Activated CD8-positive, alpha-beta T cell treated with anti-CD3 and anti-CD28 coated beads for 36 hours (primary cell): ENCODE measurements around the gene STAC. TPM values are rescaled to one million over a fixed set of nuclear protein-coding genes. Genes with fewer than 3 reads are reported as not detected.

Source experiments
- ATAC-seq: fragments of 200-7000 bp; cut with Tn5 transposase; one replicate; pipeline ENCODE4 v1.10.0; 2021; ENCODE audit warnings: mild to moderate bottlenecking, moderate library complexity
- CTCF ChIA-PET: fragments of 350-600 bp; sonication (Branson Sonifier 250); formaldehyde crosslinking; loops from one replicate; lab custom pipeline; 2021; ENCODE audit warnings: antibody characterized with exemption; lab: Charles Lee
- POLR2A ChIA-PET: fragments of 350-600 bp; sonication (Branson Sonifier 250); formaldehyde crosslinking; loops from one replicate; lab custom pipeline; 2021; ENCODE audit warnings: antibody characterized with exemption; lab: Charles Lee
- DNase-seq: peaks from one replicate; pipeline ENCODE4 v3.0.0-alpha.2; 2020
- H3K27ac Mint-ChIP-seq: one replicate; pipeline ENCODE4 v1.8.0; 2021; ENCODE audit warnings: mild to moderate bottlenecking, mixed read lengths
- H3K27me3 Mint-ChIP-seq: one replicate; pipeline ENCODE4 v1.8.0; 2021; ENCODE audit warnings: mixed read lengths
- H3K36me3 Mint-ChIP-seq: one replicate; pipeline ENCODE4 v1.8.0; 2021; ENCODE audit warnings: low read depth, mixed read lengths
- H3K4me1 Mint-ChIP-seq: one replicate; pipeline ENCODE4 v1.8.0; 2021; ENCODE audit warnings: low read depth, mixed read lengths
- H3K4me3 Mint-ChIP-seq: one replicate; pipeline ENCODE4 v1.8.0; 2021; ENCODE audit warnings: mild to moderate bottlenecking, moderate library complexity, mixed read lengths
- H3K9me3 Mint-ChIP-seq: one replicate; pipeline ENCODE4 v1.8.0; 2021; ENCODE audit warnings: mixed read lengths
- CTCF ChIP-seq: fragments of 200-600 bp; IDR thresholded peaks from one replicate; pipeline ENCODE4 v1.8.0; 2022; ENCODE audit warnings: antibody characterized with exemption, mild to moderate bottlenecking
- intact Hi-C: fragments of 100-400 bp; cut with micrococcal nuclease; formaldehyde crosslinking; loops from one replicate; pipeline ENCODE4 v1.10.0; 2022
- total RNA-seq, 2 experiments: library from RNA; stranded (reverse); gene quantifications; one replicate each; pipeline ENCODE4 v1.2.3, GENCODE V29; 2021

Gene STAC
- total RNA-seq, 2 experiments from 2014 or later: not detected

- ChIA-PET CTCF (no interaction called here), POLR2A (no interaction called here)
- no peak for TF ChIP-seq CTCF
- no peak overlapping the region for H3K27ac Mint-ChIP-seq
- ATAC-seq (no peak), DNase-seq (no peak)
- no peaks in the 10 kb centered on the region for H3K9me3 Mint-ChIP-seq
- intact Hi-C loops: no loop called here
- no peaks in the 10 kb centered on the region for H3K4me1 Mint-ChIP-seq
- H3K27me3 Mint-ChIP-seq: no peaks in the 10 kb centered on the region
- H3K4me3 Mint-ChIP-seq: no peak overlapping the region
- H3K36me3 Mint-ChIP-seq: no peaks in the 10 kb centered on the region
Measured at GRCh38 chr3:36408146-36408545, 27.8 kb downstream of the STAC start.

- intact Hi-C loops: no loop called here
- TF ChIP-seq CTCF: no peak
- POLR2A ChIA-PET: no interaction called here
Measured at GRCh38 chr3:36409862-36410261, 29.6 kb downstream of the STAC start.

GRCh38 chr3:36411587-36411986 lies 31.3 kb downstream of the STAC start:
- CTCF ChIA-PET: no interaction called here
- Mint-ChIP-seq H3K4me3 (no peak overlapping the region), H3K4me1 (no peaks in the 10 kb centered on the region), H3K9me3 (no peaks in the 10 kb centered on the region), H3K27ac (no peak overlapping the region), H3K27me3 (no peaks in the 10 kb centered on the region), H3K36me3 (no peaks in the 10 kb centered on the region)
- no peak for ATAC-seq
- TF ChIP-seq CTCF: no peak
- POLR2A ChIA-PET: no interaction called here
- no peak for DNase-seq
- intact Hi-C loops: no loop called here

More at GRCh38 chr3:36409862-36410261, 29.6 kb downstream of the STAC start:
- CTCF ChIA-PET: no interaction called here
- ATAC-seq (no peak), DNase-seq (no peak)
- Mint-ChIP-seq H3K27ac (no peak overlapping the region), H3K9me3 (no peaks in the 10 kb centered on the region), H3K4me3 (no peak overlapping the region), H3K36me3 (no peaks in the 10 kb centered on the region), H3K27me3 (no peaks in the 10 kb centered on the region), H3K4me1 (no peaks in the 10 kb centered on the region)

GRCh38 chr3:36416599-36416998 lies 36.3 kb downstream of the STAC start:
- CTCF ChIA-PET: no interaction called here
- H3K36me3 Mint-ChIP-seq: no peaks in the 10 kb centered on the region
- no peaks in the 10 kb centered on the region for H3K27me3 Mint-ChIP-seq
- H3K4me1 Mint-ChIP-seq: no peaks in the 10 kb centered on the region
- H3K9me3 Mint-ChIP-seq: no peaks in the 10 kb centered on the region
- H3K27ac Mint-ChIP-seq: no peak overlapping the region
- intact Hi-C loops: no loop called here
- ATAC-seq: no peak
- DNase-seq: no peak
- no peak overlapping the region for H3K4me3 Mint-ChIP-seq
- POLR2A ChIA-PET: no interaction called here
- TF ChIP-seq CTCF: no peak

GRCh38 chr3:36417237-36417636 lies 36.9 kb downstream of the STAC start:
- intact Hi-C loops: no loop called here
- Mint-ChIP-seq H3K4me3 (no peak overlapping the region), H3K4me1 (no peaks in the 10 kb centered on the region), H3K27ac (no peak overlapping the region), H3K36me3 (no peaks in the 10 kb centered on the region), H3K9me3 (no peaks in the 10 kb centered on the region), H3K27me3 (no peaks in the 10 kb centered on the region)
- ATAC-seq (no peak), DNase-seq (no peak)
- CTCF ChIA-PET: no interaction called here
- no peak for TF ChIP-seq CTCF
- POLR2A ChIA-PET: no interaction called here
